Vagina (tissue), 2 donors: ENCODE data around the gene WNT4. TPM values are rescaled to one million over a fixed set of nuclear protein-coding genes. Genes with fewer than 3 reads are reported as not detected.

Experiments
- DNase-seq, 2 donors: peaks; one replicate each; pipeline ENCODE4 v3.0.0-alpha.2; 2017; ENCODE audit errors: extremely low spot score in 2 of 2
- H3K27ac ChIP-seq: fragments of 200-600 bp; sonication (generic); one replicate; pipeline ENCODE4 v1.5.1; 2019
- H3K27me3 ChIP-seq: fragments of 200-600 bp; sonication (generic); one replicate; pipeline ENCODE4 v1.5.1; 2019
- H3K36me3 ChIP-seq, 2 donors: fragments of 200-600 bp; sonication (generic); one replicate each; pipeline ENCODE4 v1.5.1; 2017 to 2019
- H3K4me1 ChIP-seq: fragments of 200-600 bp; sonication (generic); one replicate; pipeline ENCODE4 v1.5.1; 2019
- H3K4me3 ChIP-seq, 2 donors: fragments of 200-600 bp; sonication (generic); 1 replicate in 1 of 2; 2 replicates in 1 of 2; pipeline ENCODE4 v1.5.1; 2016 to 2019
- H3K9me3 ChIP-seq: fragments of 200-600 bp; sonication (generic); one replicate; pipeline ENCODE4 v1.5.1; 2019
- CTCF ChIP-seq, 3 experiments: fragments of 450-650 bp in 2 of 3; fragments of 200-600 bp in 1 of 3; sonication (generic) in 1 of 3; IDR thresholded peaks; one replicate each; pipeline ENCODE4 v1.5.1; 2017 to 2019; ENCODE audit warnings: antibody characterized with exemption in 3 of 3, mild to moderate bottlenecking in 2 of 3, moderate library complexity in 2 of 3
- POLR2A ChIP-seq, 2 donors: fragments of 450-650 bp; IDR thresholded peaks; one replicate each; pipeline ENCODE4 v1.6.1; 2017; ENCODE audit warnings: antibody characterized with exemption in 2 of 2, mild to moderate bottlenecking in 2 of 2, moderate library complexity in 2 of 2
- POLR2AphosphoS5 ChIP-seq, 2 donors: sonication (generic); formaldehyde crosslinking; IDR thresholded peaks; one replicate each; pipeline ENCODE4 v1.9.0; 2017; ENCODE audit warnings: antibody characterized with exemption in 2 of 2, mild to moderate bottlenecking in 2 of 2, low read depth in 1 of 2; ENCODE audit not compliant: insufficient read depth in 1 of 2
- intact Hi-C: fragments of 100-400 bp; cut with DNase I; formaldehyde crosslinking; loops from one replicate; pipeline ENCODE4 v1.15.1; 2023
- total RNA-seq: library from RNA; depleted of rRNA; stranded (reverse); fragments of >200 nt; gene quantifications from one replicate; pipeline ENCODE4 v1.2.3, GENCODE V29; 2016

Gene WNT4
- total RNA-seq, 1 donor from 2014 or later, result 5.2 TPM

DNA sequence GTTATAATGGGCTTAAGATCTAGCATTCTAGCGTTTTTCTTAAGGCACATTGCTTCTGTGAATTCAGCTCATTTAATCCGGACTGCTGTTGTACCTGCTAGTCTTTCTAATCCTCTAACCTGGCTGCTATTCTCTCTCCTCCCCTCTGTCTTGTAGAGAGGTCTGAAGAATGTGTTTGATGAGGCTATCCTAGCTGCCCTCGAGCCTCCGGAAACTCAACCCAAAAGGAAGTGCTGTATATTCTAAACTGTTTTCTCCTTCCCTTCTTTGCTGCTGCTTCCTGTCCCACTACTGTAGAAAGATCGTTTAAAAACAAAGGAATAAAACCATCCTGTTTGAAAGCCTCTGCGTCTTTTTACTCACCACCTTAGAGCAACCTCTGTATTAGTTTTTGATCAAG lies 53.1 kb downstream of the WNT4 start:
- peaks cover 0 to 31% of the 10 kb centered on the region in 2 donors for H3K36me3 ChIP-seq

DNA sequence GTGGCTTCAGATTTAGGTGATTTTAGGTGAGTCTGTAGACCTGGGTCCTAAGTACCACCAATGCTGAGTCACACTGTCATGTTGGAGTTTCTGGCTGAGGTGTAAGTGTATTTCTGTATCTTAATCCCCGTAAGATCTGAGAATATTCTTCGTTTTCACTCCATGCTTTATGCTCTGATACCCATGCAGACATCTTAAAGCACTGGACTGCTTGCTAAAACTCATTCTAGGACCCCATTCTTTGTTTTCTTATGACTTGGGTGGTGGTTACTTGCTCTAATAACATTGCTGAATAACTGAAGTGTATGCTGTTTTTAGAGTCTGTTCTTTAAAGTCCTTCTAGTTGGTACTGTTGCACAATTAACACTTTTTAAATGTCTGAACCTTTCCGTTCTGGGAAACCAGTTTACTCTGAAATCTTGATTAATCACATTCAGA lies 53.7 kb downstream of the WNT4 start:
- H3K36me3 ChIP-seq, result peaks cover 0 to 27% of the 10 kb centered on the region in 2 donors
- no peaks in the 10 kb centered on the region for H3K27me3 ChIP-seq
- intact Hi-C loops, result no loop called here
- H3K4me3 ChIP-seq, result no peak overlapping the region
- no peaks in the 10 kb centered on the region for H3K9me3 ChIP-seq
- H3K4me1 ChIP-seq, result peaks cover 48% of the 10 kb centered on the region
- TF ChIP-seq POLR2AphosphoS5 (IDR thresholded peaks at IDR 0.05; ENCODE audit: insufficient read depth in 1 of 2, low read depth in 1 of 2), result no peak
- TF ChIP-seq CTCF (IDR thresholded peaks at IDR 0.05), result no peak
- TF ChIP-seq POLR2A (IDR thresholded peaks at IDR 0.05), result no peak
- DNase-seq, result no peak
- H3K27ac ChIP-seq, result no peak overlapping the region

More for the DNA sequence above, 53.1 kb downstream of the WNT4 start:
- H3K4me1 ChIP-seq, result peaks cover 48% of the 10 kb centered on the region
- H3K4me3 ChIP-seq, result no peak overlapping the region
- no peaks in the 10 kb centered on the region for H3K9me3 ChIP-seq
- H3K27ac ChIP-seq, result no peak overlapping the region
- no peak for TF ChIP-seq CTCF (IDR thresholded peaks at IDR 0.05)
- no peak for TF ChIP-seq POLR2AphosphoS5 (IDR thresholded peaks at IDR 0.05; ENCODE audit: insufficient read depth in 1 of 2, low read depth in 1 of 2)
- no peak for TF ChIP-seq POLR2A (IDR thresholded peaks at IDR 0.05)
- DNase-seq, result no peak
- intact Hi-C loops, result no loop called here
- H3K27me3 ChIP-seq, result no peaks in the 10 kb centered on the region

DNA sequence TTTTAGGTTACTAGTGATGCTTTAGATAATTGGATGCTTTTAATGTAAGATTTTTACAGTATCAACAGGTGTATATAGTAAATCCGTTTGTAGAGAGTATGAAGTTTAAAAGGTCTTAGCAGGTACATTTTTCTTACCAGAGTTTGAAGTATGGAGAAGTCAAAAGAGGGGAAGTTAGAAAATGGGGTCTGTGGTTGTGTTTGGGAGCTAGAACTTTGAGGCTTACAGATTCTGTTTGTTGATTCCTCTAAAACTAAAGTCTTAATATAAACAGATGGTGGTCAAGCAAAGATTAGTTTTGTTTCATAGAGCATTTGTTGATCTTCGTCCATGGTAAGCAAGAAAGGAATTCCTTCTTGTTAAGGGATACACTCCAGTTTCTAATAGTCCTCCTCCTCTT lies 54.6 kb downstream of the WNT4 start:
- Histone ChIP-seq H3K4me3 (peak overlapping the region in 1 of 2 donors; percentile 4), H3K9me3 (no peaks in the 10 kb centered on the region), H3K27ac (no peak overlapping the region), H3K36me3 (peaks cover 0 to 19% of the 10 kb centered on the region in 2 donors), H3K27me3 (no peaks in the 10 kb centered on the region), H3K4me1 (peaks cover 56% of the 10 kb centered on the region)
- intact Hi-C loops, result no loop called here
- no peak for TF ChIP-seq POLR2A (IDR thresholded peaks at IDR 0.05)
- no peak for TF ChIP-seq CTCF (IDR thresholded peaks at IDR 0.05)
- no peak for TF ChIP-seq POLR2AphosphoS5 (IDR thresholded peaks at IDR 0.05; ENCODE audit: insufficient read depth in 1 of 2, low read depth in 1 of 2)
- no peak for DNase-seq

- intact Hi-C loops, result no loop called here
- Histone ChIP-seq H3K4me1 (peaks cover 64% of the 10 kb centered on the region), H3K27ac (no peak overlapping the region), H3K9me3 (no peaks in the 10 kb centered on the region), H3K36me3 (peaks cover 5 to 38% of the 10 kb centered on the region in 2 donors), H3K27me3 (no peaks in the 10 kb centered on the region), H3K4me3 (no peak overlapping the region)
- TF ChIP-seq CTCF (IDR thresholded peaks at IDR 0.05) (no peak), POLR2AphosphoS5 (IDR thresholded peaks at IDR 0.05; ENCODE audit: insufficient read depth in 1 of 2, low read depth in 1 of 2) (no peak), POLR2A (IDR thresholded peaks at IDR 0.05) (no peak)
- no peak for DNase-seq
Observed at GRCh38 chr1:22080191-22080590, 62.7 kb downstream of the WNT4 start.

DNA sequence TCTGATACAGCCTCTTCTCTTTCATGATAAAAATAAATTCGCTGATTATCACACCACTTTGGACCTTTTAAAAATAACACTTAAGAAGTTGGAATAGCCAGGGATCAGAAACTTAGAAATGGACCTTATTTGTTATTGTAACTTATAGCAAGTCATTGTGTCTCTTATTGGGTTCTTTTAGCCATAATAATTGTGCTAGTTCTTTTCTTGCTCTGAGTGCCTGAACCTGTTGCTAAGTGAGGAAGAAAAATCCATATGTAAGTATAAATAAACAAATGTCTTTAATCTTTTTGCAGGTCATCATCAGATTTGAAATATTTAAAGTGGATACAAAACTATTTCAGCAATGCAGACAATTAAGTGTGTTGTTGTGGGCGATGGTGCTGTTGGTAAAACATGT lies 64.8 kb downstream of the WNT4 start:
- peaks cover 75% of the 10 kb centered on the region for H3K4me1 ChIP-seq

More for the DNA sequence above, 64.8 kb downstream of the WNT4 start:
- H3K27ac ChIP-seq, result no peak overlapping the region
- intact Hi-C loops, result no loop called here
- no peaks in the 10 kb centered on the region for H3K27me3 ChIP-seq
- peaks cover 5 to 38% of the 10 kb centered on the region in 2 donors for H3K36me3 ChIP-seq
- H3K4me3 ChIP-seq, result no peak overlapping the region
- H3K9me3 ChIP-seq, result no peaks in the 10 kb centered on the region
- no peak for DNase-seq
- no peak for TF ChIP-seq POLR2AphosphoS5 (IDR thresholded peaks at IDR 0.05; ENCODE audit: insufficient read depth in 1 of 2, low read depth in 1 of 2)
